Stimulated activated CD4-positive, alpha-beta T cell treated with anti-CD3 and anti-CD28 coated beads, Interleukin-4, amount 100 ng/mL, for 4 hours (primary cell): ENCODE data around the gene SND1.
"Not testable (repeated sequence)": the region's sequence is repeated elsewhere in the genome, so short reads cannot be mapped to it uniquely, and the experiment has no call there.

Experiments used
- DNase-seq, 2 experiments: peaks; one replicate each; pipeline ENCODE4 v3.0.0-alpha.2; 2020

SND1 gene

GRCh38 chr7:127895814-127896280, 243.9 kb downstream of the SND1 start:
- DNase-seq: no peak

DNA sequence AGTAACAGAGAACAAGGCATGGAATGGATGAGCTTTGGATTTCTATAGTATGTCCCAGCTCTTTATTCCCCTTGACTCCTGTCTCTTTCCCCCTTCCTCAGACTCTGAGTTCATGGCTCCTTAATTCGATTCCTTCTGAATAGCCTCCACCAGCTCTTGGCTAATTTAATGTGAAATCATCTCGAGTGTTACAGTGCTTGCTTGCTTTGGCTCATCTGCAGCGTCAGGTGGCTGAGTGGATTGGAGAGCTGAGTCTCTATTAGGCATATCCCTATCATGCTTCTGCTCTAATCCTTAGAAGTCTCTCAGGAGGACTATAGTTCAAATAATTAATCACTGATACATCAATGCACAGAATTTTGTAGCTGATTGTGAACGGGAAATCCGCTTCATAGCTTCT, 244.7 kb downstream of the SND1 start:
- no peak for DNase-seq

DNA sequence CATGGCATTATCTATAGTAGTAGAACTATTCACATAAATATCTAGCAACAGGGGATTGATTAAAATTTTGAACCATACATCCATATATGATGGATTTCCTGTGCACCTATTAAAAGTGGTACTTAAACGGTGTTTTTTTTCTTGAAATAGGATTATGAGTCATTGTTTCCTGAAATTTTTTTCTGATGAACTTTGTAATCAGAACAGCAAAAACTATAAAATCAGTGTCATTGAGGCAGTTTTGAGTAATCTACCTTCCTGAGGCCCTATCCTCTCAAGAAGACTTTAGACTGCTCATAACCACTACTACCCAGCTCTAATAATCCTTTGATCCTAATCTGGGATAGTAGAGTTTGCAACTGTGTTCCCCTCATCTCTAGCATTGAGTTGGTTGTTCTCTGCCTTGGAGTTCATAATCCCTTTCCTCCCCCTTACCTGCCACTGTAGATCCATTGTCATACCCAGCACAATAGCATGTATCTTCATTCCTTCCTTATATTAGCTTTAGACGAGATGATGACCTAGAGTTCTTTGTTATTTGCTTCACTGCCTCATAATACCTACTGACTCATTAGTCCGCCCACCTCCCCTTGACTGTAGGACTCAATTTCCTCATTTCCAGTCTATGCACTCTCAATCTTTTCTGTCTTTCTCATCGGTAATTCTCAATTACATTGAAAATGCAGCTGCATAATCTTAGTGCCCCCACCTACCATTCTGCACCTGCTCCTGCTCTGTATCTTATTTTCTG, 245.9 kb downstream of the SND1 start:
- DNase-seq: peak; percentile 8 to 15

DNA sequence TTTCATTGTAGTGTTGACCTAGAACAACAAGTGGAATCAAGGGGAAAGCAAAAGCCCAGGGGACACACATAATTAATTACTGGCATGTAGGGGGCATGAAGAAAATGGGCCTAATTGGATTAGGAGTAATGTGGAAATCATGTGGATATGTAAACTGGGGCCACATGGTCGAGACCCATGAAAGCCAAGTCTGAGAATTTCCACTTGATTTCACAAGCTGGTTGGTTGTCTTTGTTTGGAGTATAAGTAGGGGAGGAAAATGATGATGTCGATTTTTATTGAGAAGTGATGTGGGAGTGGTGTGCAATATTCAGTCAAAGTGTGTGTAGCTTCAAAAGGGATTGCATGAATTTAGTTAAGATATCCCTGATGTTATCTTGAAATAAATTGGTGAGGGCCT, 247.4 kb downstream of the SND1 start:
- no peak for DNase-seq

- no peak for DNase-seq
These were observed 248.1 kb downstream of the SND1 start for GRCh38 chr7:127900141-127900540.

- no peak for DNase-seq
These were observed 249.0 kb downstream of the SND1 start for GRCh38 chr7:127900732-127901685.

DNA sequence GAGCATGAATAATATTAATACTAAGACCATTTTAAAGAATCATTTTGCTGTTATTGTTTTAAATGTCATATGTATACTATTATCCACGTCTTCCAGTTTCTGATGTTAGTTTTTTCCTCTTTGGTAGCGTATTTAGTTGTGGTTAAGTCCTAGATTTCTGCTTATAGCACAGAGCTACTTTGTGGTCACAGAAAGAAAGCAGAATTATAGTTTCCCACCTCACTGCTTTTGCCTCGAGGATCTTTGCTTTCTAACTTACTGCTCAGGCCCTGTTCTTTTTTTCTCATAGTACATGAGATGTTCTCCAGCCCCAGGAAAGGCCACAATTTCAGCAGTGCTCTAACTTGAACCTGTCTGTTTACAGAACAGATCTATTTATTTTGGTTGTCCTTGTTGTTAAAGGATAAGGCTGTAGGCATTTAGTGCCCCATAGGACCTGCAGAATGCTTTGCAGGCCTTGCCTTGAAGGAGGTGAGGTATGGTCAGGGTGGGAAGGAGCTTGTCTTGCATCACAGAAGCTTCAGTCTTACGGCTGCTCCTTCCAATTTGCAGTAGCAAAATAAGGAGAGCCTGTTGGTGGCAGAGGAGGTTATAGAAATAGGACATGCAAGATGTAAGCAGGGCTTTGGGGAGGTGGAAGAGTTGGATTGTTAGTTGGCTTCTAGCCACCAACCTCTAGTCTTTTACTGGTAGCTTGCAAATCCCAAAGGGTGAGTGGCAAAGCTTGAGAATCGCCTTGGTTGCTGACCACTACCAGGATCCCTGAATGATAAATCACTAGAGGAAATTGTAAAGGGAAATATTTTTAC, 250.1 kb downstream of the SND1 start:
- no peak for DNase-seq

GRCh38 chr7:127902753-127903152, 250.8 kb downstream of the SND1 start:
- DNase-seq: not testable (repeated sequence)

- no peak for DNase-seq
These were observed 252.1 kb downstream of the SND1 start for GRCh38 chr7:127903892-127904669.

GRCh38 chr7:127904670-127904985, 252.6 kb downstream of the SND1 start:
- DNase-seq: no peak

DNA sequence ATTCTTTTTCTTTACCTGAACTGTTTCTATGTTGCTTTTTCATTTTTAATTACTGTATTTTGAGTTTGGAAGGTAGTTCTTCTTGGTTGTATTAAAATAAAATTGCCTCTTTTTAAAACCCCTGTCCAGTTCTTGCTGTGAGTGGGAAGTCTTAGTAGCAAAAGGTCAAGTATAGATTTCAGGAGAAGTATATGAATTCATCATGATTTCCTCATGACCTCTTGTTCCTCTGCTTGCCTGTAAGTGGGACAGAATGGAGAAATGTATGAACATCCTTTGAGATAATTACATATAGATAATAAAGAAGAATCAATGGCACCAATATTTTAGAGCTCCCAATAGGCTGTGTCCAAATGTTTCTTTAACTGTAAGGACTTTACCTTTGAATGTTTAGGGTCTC, 253.0 kb downstream of the SND1 start:
- no peak for DNase-seq

GRCh38 chr7:127905491-127906330, 253.7 kb downstream of the SND1 start:
- DNase-seq: no peak

GRCh38 chr7:127907110-127908040, 255.4 kb downstream of the SND1 start:
- DNase-seq: no peak

DNA sequence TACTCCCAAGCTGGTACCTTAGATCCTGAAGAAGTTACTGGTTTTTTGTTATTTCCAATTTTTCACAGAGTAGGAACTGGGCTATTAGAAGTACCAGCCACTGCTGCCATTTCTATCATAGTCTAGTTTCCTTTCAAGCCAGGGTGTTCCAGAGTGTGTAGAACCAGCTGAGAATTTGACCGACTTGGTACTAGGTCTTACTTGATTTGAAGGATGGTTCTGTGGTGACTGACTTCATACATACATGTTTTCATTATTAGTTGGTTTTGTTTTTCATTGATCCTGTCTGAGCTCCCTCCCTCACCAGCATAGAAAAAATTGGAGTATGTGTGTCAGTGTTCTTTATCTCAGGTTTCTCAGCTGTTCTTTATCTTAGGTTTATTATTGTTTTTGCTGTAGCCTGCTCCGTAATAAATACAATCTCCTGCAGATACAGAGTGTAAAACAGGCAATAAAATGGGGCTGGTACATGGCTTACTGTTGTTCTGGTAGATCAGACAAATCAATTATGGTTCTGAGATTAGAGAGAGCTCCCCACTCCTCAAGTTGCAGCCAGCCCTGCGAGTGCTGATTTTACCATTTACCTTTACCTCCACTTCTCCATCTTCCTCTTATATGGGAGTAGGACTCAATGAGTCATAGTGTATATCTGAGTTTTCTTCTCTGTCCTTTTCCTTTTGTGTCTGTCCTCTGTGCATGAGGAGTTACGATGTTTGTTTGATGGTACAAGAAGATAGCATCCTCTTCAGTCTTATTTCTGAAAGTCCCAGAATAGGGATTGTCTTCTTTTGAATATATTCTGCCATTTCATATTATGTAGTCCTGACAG, 256.6 kb downstream of the SND1 start:
- no peak for DNase-seq

DNA sequence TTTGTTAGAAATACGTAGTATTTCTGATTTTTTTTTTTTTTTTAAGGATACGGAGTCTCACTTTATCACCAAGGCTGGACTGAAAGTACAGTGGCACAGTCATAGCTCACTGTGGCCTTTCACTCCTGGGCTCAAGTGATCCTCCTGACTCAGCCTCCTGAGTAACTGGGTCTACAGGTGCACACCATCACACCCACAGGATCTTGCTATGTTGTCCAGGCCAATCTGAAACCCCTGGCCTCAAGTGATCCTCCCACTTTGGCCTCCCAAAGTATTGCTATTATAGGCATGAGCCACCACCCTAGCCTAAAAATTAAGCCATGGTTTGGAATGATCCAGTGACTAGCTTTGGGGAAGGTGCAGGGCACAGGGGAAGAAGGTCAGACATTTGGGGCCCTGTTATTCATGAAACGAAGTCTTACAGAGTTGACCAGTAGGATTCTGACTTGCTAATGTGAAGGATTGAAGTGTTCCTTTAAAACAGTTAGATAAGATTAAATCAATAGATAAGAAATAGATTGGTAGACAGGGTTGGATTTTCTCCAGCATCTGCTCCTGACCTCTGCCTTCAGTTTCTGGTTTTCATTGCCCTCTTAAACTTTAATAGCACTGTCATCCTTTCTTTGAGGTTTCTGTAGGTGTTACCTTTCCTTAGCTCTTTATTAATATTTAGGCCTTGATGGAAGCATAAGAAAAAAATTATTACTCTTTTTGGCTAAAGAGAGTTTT, 257.6 kb downstream of the SND1 start:
- no peak for DNase-seq

DNA sequence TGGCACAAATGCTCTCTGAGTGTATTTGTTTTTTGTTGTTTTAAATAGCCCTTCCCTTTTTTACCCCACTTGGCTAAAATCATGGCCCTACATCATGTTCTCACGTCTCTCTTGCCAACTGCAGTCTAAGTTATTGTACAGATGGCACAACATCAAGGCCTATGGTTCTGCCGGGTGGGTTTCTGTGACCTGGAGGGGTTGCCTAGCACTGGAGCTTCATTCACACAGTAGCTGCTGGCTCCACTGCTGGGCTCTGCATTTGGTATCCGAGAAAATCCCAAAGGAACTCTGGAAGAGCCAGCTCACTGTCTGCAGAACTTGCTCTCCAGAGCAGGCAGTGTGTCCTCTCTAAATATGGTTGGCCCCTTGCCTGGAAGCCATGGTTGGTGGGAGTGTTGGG, 258.7 kb downstream of the SND1 start:
- DNase-seq: no peak

GRCh38 chr7:127911968-127912511, 260.0 kb downstream of the SND1 start:
- DNase-seq: no peak

DNA sequence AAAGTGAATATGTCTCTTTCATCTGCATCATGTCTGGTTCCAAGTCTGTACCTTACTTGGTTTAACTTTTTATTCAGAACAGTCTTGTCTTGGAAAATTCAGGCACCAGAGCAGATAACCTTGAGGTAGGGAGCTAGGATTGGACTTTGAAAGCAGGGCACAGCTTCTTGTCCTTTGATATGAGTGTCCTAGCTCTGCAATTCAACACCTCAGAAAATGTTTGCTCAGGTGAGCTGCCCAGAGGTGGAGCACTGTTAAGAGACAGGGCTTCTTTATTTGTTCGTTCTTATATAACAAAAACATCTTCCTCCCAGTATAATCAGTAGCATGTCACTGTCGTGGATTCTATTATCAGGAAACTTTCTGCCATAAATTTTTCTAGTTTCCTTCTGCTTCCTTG, 260.9 kb downstream of the SND1 start:
- DNase-seq: no peak
